DMS114 treated with DMSO at 0.1 percent for 48 hours (cell line): Measurements from ENCODE around the gene ZSCAN32.

Experiments
- DNase-seq: peaks from one replicate; lab custom pipeline; 2025; ENCODE audit not compliant: unreplicated experiment; lab: John Stamatoyannopoulos, UW

The ZSCAN32 gene

DNA sequence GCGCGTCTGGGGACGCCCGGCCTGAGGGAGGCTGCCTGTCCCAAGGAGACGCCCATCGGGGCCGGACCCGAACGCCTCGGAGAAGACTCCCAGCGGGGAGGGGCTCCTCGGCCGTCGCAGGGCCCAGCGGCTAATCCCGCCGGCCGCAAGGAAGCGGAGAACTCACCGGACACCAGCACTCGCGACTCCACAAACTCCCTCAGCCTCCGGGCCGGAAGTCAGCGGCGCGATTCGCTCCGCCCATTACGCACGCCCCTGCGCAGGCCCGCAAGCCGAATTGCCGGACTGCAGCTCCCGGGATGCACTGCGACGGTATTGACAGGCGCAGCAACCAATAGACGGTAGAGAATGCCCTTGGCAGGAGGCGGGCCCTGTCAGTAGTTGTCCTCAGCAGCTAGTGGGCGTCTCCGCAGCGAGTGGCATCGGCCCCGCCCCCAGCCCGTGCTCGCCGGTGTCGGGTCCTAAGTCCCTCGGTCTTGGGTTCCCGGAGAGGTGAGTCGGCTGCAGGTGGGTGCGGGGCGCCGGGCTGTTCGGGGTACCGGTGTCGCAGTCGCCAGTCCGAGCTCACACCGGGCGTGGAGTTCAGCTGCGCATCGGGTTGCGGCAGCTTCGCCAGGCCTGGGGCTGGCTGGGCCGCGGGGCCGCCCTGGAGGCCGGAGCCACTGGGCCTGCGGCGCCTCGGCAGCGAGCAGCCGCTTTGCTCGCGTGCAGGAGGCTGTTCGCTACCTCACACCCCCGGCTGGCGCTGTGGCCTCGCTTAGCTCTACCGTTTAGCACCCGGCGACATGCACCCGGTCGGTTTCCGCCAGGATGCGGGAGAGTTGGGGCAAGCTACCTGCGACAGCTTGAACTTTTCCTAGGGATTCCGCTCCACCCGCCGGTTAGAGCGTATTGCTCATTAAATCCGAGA is at the start of gene ZSCAN32, which contains the start of gene ZNF174:
Gene ZSCAN32 (minus strand): TSS at position 226 of the 910 bp plus-strand sequence. CDS start 3,447 bp downstream, outside the sequence.
Gene ZNF174 (plus strand): TSS at position 437 of the 910 bp plus-strand sequence. CDS start 790 bp downstream, outside the sequence.
- DNase-seq, result peak; percentile 94

DNA sequence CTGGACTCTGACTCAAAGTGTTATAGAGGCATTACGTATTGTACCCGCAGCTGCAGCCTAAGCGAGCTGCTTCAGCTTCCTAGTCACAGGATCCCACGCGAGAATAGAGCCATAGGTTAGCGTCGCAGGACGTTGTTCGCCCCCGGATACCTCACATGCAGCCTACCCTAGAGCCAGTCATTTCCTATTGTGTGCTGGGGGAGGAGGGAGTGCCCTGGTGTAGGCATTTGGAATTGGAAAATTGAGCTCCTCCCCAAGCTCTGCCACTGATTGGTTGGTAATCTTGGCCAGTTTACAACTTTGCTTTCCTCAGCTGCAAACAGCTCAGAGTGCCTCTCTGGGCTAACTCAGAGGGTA is 43.2 kb upstream of the ZSCAN32 start:
- DNase-seq, result peak; percentile 24

DNA sequence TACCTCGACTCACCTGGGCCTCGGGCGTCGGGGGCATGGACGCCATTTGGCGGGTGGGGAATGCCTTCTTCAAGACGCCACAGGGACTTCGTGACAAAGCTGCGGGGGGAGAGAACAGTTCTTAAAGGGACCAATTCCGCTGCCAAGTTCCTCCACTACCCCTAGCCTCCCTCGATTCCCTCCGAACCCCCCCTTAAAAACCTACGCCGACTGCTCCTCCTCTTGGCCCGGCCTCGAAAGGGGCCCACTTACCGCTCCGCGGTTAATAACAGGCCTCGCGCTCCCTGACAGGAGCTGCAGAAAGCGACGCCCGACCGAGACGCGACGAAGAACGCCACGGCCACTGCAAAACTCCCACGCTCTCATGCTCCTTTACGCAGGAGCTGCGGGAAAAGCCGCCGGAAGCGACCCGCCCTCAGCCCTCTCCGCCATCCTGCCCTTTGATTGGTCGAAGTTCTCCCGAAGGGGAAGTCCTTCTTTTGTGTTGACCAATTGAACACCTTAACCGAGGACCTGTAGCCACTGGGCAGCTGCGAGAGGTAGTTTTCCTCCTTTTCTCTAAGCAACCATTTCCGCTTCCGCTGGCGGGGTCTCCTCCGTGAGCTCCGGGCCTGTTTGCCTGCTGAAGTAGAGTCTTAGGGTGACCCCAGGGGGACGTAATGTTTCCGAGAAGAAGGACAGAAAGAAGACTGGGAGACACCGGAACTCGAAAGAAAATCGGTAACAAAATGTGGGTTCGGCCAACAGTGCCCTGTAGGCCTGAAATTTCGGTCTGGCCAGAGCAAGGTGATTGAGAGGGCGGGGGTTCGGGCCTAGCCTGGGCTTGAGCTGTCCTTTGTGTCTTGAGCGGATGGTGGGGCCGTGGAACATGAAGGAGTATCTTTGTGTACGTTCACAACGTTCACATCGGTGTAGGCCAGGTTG is 42.6 kb upstream of the ZSCAN32 start, which contains the start of the genes NAA60 and ZNF597:
Gene NAA60 (plus strand): TSS at position 573 of the 924 bp plus-strand sequence. CDS start 32,548 bp downstream, outside the sequence.
Gene ZNF597 (minus strand): TSS at position 397 of the 924 bp plus-strand sequence. CDS start 351 bp downstream, at position 46.
- DNase-seq, result peak; percentile 86

DNA sequence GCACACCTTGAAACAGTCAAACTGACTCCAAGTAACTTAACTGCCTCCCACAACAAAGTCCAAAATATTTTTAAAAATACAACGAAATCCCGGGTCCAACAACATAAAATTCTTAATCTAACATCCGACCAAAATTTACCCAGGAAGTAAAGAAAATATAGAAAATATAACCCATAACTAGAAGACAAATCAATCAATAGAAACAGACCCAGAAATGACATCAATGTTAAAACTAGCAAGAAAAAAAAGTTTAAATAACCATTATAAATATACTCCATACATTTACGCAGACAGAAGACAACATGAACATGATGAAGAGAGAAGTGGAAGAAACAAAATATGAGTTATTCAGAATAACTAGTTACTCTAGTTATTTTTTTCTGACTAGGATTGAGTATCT is 38.8 kb upstream of the ZSCAN32 start:
- no peak for DNase-seq

DNA sequence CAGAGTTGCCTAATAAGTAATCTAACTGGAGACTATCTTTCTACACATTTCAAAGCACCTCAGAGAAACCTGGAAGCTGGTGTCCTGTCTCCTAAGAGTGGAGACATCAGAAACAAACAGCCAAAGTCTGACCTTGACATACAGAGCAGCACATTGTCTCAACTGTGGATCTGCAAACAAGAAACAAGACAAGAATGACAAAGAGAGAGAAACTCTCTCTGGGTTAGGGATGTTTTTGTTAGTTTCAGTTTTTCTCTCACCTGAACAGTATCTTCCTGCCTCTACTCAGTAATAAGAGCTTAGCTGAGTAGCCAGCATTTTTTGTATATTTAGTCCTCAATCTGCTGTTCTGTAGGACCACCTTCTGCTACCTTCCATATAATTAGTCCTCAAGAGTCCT is 33.6 kb upstream of the ZSCAN32 start:
- no peak for DNase-seq

DNA sequence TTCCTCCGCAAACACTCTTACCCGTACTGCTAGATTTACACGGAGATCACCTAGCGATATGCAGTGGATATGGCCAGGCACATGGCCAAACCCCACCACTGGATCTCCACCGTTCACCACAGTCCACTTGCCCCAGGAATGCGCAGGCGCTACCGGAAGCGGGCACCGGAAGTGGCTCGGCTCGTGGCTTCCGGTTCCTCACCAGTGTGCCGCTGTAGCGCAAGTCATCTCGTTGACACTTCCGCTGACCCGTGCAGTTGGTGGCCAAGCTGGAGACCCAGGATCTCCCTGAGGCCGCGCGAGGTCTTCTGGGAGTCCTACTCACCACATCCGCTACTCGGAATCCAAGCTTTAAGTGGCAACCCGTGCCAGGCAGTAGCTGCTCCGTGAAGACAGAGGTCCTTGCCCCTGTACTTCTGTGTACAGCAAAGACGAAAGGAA is 31.0 kb upstream of the ZSCAN32 start:
- no peak for DNase-seq

DNA sequence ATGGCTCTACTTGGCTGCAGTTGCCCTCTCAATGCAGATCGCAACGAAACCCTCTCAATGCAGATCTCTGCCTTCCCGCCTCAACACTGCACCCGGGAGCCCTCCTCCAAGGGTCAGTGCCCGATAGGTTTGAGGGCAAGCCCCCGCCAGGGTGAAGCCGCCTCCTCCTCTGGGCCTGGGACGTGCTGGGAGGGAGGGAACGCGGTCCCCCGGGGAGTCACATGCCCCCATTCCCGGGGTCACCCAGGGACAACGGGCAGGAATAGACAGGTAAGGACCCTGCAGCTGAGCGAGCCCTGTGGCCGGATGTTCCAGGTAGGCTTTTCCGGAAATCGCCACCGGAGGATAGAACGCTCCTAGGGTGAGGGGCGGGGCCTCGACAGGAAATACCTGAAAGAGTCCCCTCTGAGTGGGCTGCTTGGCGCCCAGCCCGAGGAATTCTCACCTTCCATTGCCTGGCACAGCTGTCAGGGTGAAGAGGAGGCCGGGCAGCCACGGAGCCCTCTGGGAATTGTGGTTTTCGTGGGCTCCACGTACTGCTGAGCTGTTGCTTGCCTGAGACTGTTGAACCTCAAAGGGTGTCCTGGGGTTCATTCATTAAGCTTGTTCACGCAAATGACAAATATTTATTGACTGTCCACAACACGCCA is 13.1 kb upstream of the ZSCAN32 start:
- no peak for DNase-seq

DNA sequence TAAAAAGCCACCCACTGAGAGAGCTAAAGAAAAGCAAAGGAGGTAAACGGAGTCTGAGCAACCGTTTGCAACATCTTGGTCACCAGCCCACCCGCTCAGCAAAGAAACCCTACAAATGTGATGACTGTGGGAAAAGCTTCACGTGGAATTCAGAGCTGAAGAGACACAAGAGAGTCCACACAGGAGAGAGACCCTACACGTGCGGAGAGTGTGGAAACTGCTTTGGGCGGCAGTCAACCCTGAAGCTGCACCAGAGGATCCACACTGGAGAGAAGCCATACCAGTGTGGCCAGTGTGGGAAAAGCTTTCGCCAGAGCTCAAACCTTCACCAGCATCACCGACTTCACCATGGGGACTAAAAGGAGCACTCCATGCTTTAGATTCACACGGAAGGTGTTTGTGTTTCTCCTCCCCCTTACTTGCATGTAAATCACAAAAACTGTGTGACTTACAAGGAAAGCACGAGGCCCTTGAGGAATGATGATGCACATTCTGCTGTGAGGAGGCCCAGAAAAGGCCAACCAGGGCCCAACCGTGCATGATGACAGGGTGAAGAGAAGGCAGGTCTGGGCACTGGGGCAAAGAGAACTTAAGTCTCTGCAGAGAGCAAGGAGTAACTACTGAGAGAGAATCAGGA is 7.9 kb upstream of the ZSCAN32 start:
- no peak for DNase-seq

DNA sequence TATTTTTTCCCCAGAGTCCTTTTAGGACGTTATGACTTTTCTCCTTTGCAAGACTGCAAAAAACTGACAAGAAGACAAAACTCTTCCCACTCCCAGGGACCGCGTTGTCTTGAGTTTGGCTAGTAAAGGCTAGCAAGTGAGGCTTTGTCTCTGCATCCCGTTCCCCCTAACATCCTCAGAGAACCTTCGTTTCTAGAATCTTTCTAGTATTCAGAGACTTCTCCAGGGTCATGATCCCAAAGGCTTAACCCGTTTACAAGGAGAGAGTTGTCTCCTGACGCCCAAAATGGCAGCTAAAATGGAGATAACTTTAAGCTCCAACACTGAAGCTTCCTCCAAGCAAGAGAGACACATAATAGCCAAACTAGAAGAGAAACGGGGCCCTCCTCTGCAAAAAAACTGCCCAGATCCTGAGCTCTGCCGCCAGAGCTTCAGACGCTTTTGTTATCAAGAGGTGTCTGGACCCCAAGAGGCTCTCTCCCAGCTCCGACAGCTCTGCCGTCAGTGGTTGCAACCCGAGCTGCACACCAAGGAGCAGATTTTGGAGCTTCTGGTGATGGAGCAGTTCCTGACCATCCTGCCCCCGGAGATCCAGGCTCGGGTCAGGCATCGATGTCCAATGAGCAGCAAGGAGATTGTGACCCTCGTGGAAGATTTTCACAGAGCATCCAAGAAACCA is 1.1 kb upstream of the ZSCAN32 start:
- DNase-seq, result peak; percentile 11

DNA sequence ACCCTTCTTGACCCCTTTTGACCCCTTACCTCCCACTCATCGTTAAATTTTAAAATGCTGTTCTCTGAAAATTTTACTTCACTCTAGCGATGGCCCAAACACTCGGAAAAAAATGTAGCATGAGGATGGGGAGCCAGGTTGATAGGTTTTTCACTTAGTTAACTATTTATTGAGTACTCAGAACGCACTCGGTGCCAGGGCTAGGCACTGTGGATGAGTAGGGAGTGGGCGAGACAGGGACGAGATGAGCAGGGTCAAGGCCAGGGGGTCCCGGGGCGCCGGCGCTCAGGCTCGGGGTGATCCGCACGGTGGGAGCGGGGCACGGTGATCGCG is 392 bp downstream of the ZSCAN32 start:
- no peak for DNase-seq

DNA sequence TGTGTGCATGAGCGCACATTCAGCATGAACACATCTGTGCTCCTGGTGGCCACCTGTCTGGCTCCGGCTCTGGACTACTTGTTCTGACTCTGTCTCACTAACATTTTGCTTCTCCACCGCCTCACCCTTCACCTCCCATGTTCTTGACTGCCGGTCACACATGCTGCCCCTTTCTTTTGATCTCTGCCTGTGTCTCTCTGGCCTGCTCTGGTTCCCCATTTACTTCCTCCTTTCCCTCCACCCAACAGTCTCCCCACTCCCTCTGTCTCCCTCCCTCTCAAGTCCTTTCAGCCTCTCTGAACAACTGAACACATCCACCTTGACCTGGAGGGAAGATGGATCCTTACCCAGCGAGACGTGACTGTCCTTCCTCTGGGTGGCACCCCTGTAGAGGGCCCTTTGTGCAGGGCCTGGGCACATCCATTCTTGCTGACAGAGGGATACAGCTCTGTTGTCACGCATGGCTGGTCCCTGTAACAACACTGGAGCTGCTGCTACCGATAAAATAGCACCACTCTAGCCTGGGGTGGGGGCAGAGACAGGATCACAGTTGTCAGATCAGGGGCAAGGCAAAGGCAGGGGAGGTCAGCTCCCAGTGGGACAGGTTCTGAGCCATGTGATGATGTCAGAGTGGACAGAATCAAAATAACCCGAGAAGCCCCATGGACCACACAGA is 11.0 kb downstream of the ZSCAN32 start:
- DNase-seq, result no peak

DNA sequence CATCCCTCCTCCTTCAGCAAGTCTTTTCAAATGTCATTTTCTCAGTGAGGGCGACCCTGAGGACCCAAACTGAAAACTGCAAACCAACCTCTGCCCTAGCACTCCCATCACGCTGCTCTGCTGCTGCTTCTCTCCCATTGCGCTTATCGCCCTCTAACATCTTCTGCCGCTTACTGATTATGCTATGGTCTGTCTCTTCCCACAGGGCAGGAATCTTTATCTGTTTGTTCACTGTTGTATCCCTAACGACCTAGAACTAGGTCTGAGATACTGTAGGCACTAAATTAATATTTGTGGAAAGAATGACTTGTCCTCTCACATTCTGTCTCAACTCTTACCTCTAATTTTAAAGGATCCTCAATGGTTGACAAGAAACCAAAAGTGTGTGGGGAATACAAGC is 12.5 kb downstream of the ZSCAN32 start:
- no peak for DNase-seq

DNA sequence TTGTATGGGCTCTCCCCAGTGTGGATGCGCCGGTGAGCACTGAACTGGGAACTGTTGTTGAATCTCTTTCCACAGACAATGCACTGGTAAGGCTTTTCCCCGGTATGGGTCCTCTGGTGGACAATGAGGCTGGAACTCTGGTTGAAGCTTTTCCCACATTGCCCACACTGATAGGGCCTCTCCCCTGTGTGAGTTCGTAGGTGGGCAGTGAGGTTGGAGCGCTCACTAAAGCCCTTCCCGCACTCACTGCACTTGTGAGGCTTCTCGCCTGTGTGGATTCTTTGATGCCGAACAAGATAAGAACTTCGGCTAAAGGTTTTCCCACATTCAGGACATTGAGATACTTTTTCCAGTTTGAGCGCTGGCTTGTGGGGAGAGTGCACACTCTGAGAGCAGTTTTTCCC is 17.8 kb downstream of the ZSCAN32 start:
- DNase-seq, result no peak

DNA sequence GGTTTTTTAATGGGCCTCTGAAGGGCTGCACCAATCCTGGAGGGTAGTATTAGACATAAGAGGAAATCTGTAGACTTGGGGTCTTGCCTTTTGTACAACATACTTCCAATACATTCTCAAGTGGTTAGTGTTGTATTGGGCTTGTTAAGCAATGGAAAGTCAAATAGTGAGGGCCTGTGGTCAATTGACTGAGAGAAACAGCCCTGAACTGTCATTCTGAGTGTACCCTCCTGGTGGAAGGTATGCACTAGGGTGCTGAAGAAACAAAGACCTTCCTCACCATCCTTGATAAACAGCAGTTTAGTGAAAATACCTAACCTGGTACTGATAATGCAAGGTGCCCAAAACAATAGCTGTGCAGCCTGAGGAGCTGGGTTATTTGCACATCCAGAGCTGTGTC is 22.9 kb downstream of the ZSCAN32 start:
- no peak for DNase-seq

DNA sequence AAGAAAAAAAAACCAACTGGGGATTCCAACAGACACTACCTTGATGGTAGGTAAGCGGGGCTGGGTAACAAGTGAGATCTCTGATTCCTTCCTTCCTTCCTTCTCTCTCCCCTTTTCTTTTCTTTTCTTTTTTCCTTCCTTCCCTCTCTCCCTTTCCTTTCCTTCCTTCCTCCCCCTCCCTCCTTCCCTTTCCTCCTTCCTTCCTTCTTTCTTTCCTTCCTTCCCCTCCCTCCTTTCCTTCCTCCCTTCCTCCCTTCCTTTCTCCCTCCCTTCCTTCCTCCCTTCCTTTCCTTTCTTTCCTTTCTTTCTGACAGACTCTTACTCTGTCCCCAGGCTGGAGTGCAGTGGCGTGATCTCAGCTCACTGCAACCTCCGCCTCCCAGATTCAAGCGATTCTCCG is 25.1 kb downstream of the ZSCAN32 start:
- DNase-seq, result no peak

DNA sequence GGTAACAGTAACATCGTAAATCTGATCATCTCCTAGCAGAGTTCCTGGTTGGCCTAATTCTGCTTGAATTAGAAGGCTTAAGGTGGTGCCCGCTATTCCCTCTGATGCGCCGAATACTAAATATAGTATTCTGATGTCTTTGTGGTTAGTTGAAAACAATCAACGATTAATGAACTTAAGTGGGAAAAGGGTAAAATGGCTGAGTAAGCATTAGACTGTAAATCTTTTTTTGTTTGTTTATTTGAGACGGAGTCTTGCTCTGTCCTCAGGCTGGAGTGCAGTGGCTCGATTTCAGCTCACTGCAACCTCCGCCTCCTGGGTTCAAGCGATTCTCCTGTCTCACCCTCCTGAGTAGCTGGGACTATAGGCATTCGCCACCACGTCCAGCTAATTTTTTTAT is 31.7 kb downstream of the ZSCAN32 start:
- no peak for DNase-seq

DNA sequence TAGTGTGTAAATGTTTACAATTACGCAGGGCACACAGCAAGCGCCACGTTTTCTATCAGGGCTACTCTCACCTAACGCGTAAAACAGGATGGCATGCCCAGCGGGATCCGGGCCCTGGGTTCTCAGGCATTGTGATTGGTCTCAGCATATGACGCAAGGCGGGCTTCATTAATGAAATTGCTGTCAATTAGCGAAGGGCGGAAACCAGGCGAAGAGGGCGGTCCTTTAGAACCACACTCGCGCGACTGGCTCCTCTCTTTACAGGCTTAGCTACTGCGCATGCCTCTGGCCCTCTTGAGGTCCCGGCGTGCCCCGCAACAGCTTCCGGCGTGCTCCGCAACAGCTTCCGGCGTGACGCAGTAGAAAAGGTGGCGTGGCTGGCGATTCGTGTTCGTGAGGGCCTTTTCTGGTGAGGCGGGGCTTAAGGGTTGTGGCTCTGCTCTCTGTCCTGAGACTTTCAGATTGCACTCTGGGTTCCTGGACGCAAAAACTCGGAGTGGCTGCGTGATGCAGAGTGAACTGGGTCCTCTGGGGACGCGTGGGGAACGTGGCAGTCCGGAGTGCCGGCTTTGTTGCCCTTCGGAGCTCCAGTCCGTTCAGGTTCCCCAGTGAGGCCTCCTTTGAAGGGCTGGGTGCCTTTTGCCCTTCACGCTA is 35.9 kb downstream of the ZSCAN32 start:
- peak; percentile 90 for DNase-seq

DNA sequence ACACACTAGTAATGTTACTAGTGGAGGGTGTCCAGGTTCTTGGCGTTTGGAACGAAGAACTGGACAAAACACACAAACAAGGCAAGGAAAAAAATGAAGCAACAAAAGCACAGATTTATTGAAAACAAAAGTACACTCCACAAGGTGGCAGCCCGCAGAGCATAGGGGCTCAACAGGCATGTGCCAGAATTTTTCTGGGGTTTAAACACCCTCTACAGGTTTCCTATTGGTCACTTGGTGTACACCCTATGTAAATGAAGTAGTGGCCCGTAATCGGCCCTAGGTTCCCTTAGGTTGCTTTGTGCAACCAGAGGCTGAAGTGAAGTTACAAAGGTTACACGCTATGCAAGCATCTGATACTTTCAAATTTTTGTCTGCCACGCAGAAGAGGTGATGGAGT is 37.0 kb downstream of the ZSCAN32 start:
- DNase-seq, result no peak

DNA sequence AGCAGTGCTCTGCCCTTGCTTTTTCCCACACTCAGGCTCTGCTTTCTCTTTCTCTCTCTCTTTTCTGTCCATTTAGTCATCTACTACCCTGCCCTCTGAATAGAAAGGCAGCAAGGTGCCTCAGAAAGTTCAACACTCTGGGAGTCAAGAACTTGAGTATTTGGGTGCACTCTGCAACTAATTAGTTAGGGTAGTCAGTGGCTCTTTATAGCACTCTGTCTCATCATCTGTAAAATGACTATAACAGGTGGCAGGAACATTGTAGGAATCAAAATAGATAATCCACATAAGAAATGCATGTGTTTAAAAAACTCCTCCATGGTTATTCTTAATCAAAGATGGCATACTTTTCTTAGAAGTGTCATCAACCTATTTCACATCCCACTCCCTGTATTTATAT is 37.9 kb downstream of the ZSCAN32 start:
- DNase-seq, result no peak
